SK-N-SH (cell line): Measurements from ENCODE around the gene NALCN. TPM values are rescaled to one million over a fixed set of nuclear protein-coding genes. Genes with fewer than 3 reads are reported as not detected.

Experiments
- CTCF ChIA-PET: fragments of 300-600, 350-600 bp; formaldehyde crosslinking; extraction: SDS; loops from one replicate; lab custom pipeline; 2021; lab: Yijun Ruan, JAX
- POLR2A ChIA-PET: fragments of 350-600 bp; sonication (Branson Sonifier 250); formaldehyde crosslinking; extraction: SDS; loops from one replicate; lab custom pipeline; 2020; ENCODE audit warnings: antibody characterized with exemption, inconsistent platforms; lab: Yijun Ruan, JAX
- DNase-seq: peaks from one replicate; pipeline ENCODE4 v3.0.0; 2012
- H2AFZ ChIP-seq: fragments of 200-600 bp; sonication (generic); 2 replicates; pipeline ENCODE4 v1.8.1; 2016; ENCODE audit warnings: antibody characterized with exemption, mild to moderate bottlenecking, low read depth
- H3F3A ChIP-seq: fragments of 200-600 bp; sonication (generic); replicated peaks from 2 replicates; pipeline ENCODE3; 2016; ENCODE audit warnings: antibody characterized with exemption, mild to moderate bottlenecking; ENCODE audit not compliant: insufficient read depth
- H3K27ac ChIP-seq, 2 experiments: fragments of 200-500 bp in 1 of 2; fragments of 200-600 bp in 1 of 2; sonication (Bioruptor generic) in 1 of 2; sonication (generic), shearing (Covaris generic) in 1 of 2; 2 replicates each; pipeline versions ENCODE4 v1.5.1 to v1.6.1; 2014 to 2016; ENCODE audit warnings: low read depth in 2 of 2, inconsistent platforms in 1 of 2, low read length in 1 of 2, mild to moderate bottlenecking in 1 of 2, mixed read lengths in 1 of 2
- H3K27me3 ChIP-seq: fragments of 200-600 bp; sonication (generic), shearing (Covaris generic); 2 replicates; pipeline ENCODE4 v1.6.1; 2016; ENCODE audit warnings: mixed run types; ENCODE audit not compliant: insufficient read depth
- H3K36me3 ChIP-seq, 2 experiments: fragments of 200-500 bp in 1 of 2; fragments of 200-600 bp in 1 of 2; sonication (Bioruptor generic) in 1 of 2; sonication (generic) in 1 of 2; replicated peaks in 1 of 2; 2 replicates each; pipeline versions ENCODE3 to v1.5.1; 2014 to 2016; ENCODE audit warnings: low read length in 1 of 2, mild to moderate bottlenecking in 1 of 2; ENCODE audit not compliant: insufficient read depth in 2 of 2, control insufficient read depth in 1 of 2
- H3K4me1 ChIP-seq, 2 experiments: fragments of 200-500 bp in 1 of 2; fragments of 200-600 bp in 1 of 2; sonication (Bioruptor generic) in 1 of 2; sonication (generic), shearing (Covaris generic) in 1 of 2; 2 replicates each; pipeline versions ENCODE4 v1.5.1 to v1.6.1; 2014 to 2016; ENCODE audit warnings: low read depth in 1 of 2, low read length in 1 of 2, mixed run types in 1 of 2; ENCODE audit not compliant: insufficient read depth in 2 of 2, control insufficient read depth in 1 of 2
- H3K4me2 ChIP-seq: fragments of 200-600 bp; sonication (generic), shearing (Covaris generic); 2 replicates; pipeline ENCODE4 v1.6.1; 2017; ENCODE audit warnings: mixed run types
- H3K4me3 ChIP-seq, 2 experiments: fragments of 200-500 bp in 1 of 2; fragments of 200-600 bp in 1 of 2; sonication (Bioruptor generic) in 1 of 2; sonication (generic), shearing (Covaris generic) in 1 of 2; 2 replicates each; pipeline versions ENCODE4 v1.5.1 to v1.8.1; 2014 to 2016; ENCODE audit warnings: low read depth in 2 of 2, inconsistent platforms in 1 of 2, low read length in 1 of 2, mild to moderate bottlenecking in 1 of 2, mixed read lengths in 1 of 2, moderate library complexity in 1 of 2
- H3K79me2 ChIP-seq: fragments of 200-600 bp; sonication (generic); 2 replicates; pipeline ENCODE4 v1.8.1; 2017; ENCODE audit warnings: mild to moderate bottlenecking; ENCODE audit not compliant: insufficient read depth
- H3K9ac ChIP-seq: fragments of 200-600 bp; sonication (generic); 2 replicates; pipeline ENCODE4 v1.6.1; 2017; ENCODE audit warnings: mixed run types
- H3K9me2 ChIP-seq: fragments of 200-600 bp; sonication (generic); 2 replicates; pipeline ENCODE4 v1.6.1; 2017; ENCODE audit warnings: mixed run types
- H3K9me3 ChIP-seq: fragments of 200-600 bp; sonication (generic); 2 replicates; pipeline ENCODE4 v1.6.1; 2017; ENCODE audit warnings: mixed run types, mild to moderate bottlenecking, moderate library complexity
- H4K20me1 ChIP-seq: fragments of 200-600 bp; sonication (generic); 2 replicates; pipeline ENCODE4 v1.6.1; 2017; ENCODE audit warnings: mild to moderate bottlenecking, mixed run types; ENCODE audit not compliant: insufficient read depth
- CHD2 ChIP-seq: fragments of 150-350 bp; IDR thresholded peaks from 2 replicates; pipeline ENCODE4 v1.6.1; 2018; ENCODE audit warnings: low read length; ENCODE audit not compliant: partially characterized antibody
- ELF1 ChIP-seq: IDR thresholded peaks from 2 replicates; pipeline ENCODE4 v1.4.0; 2012
- EP300 ChIP-seq, 2 experiments: IDR thresholded peaks; 2 replicates each; pipeline versions ENCODE4 v1.4.0 to v1.6.1; 2012; ENCODE audit warnings: borderline replicate concordance in 1 of 2, low read depth in 1 of 2, low read length in 1 of 2
- GABPA ChIP-seq: IDR thresholded peaks from 2 replicates; pipeline ENCODE4 v1.4.0; 2012; ENCODE audit warnings: low read depth, mild to moderate bottlenecking
- GATA2 ChIP-seq: sonication (generic); formaldehyde crosslinking; IDR thresholded peaks from 2 replicates; pipeline ENCODE4 v1.5.0; 2020; ENCODE audit warnings: mild to moderate bottlenecking, missing genetic modification reagents
- MAX ChIP-seq: IDR thresholded peaks from 2 replicates; pipeline ENCODE4 v1.4.0; 2012; ENCODE audit warnings: low read depth
- MEF2A ChIP-seq: IDR thresholded peaks from 2 replicates; pipeline ENCODE4 v1.4.0; 2012; ENCODE audit warnings: low read depth, borderline replicate concordance
- NRF1 ChIP-seq: IDR thresholded peaks from 2 replicates; pipeline ENCODE4 v1.6.1; 2012; ENCODE audit warnings: low read depth, mild to moderate bottlenecking, low read length
- PBX3 ChIP-seq: IDR thresholded peaks from 2 replicates; pipeline ENCODE4; 2012
- RAD21 ChIP-seq: IDR thresholded peaks from 2 replicates; pipeline ENCODE4 v1.6.1; 2012; ENCODE audit warnings: mild to moderate bottlenecking, low read length
- RCOR1 ChIP-seq: fragments of 150-350 bp; IDR thresholded peaks from 2 replicates; pipeline ENCODE4 v1.6.1; 2017; ENCODE audit warnings: antibody characterized with exemption, low read length
- RXRA ChIP-seq: IDR thresholded peaks from 2 replicates; pipeline ENCODE4 v1.4.0; 2012; ENCODE audit warnings: low read depth, mild to moderate bottlenecking, borderline replicate concordance
- SIN3A ChIP-seq: IDR thresholded peaks from 2 replicates; pipeline ENCODE4 v1.6.1; 2012; ENCODE audit warnings: low read depth, mild to moderate bottlenecking, low read length, moderate library complexity, borderline replicate concordance
- TAF1 ChIP-seq: IDR thresholded peaks from 2 replicates; pipeline ENCODE4 v1.6.1; 2012; ENCODE audit warnings: low read depth, mild to moderate bottlenecking, low read length, moderate library complexity, borderline replicate concordance
- ZBTB33 ChIP-seq: IDR thresholded peaks from 2 replicates; pipeline ENCODE4 v1.4.0; 2012; ENCODE audit warnings: low read depth, borderline replicate concordance
- WGBS: methylation state at CpG from one replicate; pipeline ENCODE4 v1.1.6; 2017; ENCODE audit warnings: low lambda C conversion rate; 5-methylcytosine and 5-hydroxymethylcytosine counted together
- polyA plus RNA-seq, 3 experiments: library from polyadenylated mRNA; depleted of rRNA; stranded (reverse); fragments of >200 nt; gene quantifications; 2 replicates each; pipeline ENCODE4 v1.2.3, GENCODE V29; 2012

The NALCN gene
- polyA plus RNA-seq, 1 of the 3 experiments (the other 2 are of a cell fraction) = 3.0 TPM

- 96% methylated on average over 4 of the region's 4 CpGs for WGBS
- H3F3A ChIP-seq = no peaks in the 10 kb centered on the region
- H3K4me1 ChIP-seq = no peaks in the 10 kb centered on the region
- no peaks in the 10 kb centered on the region for H4K20me1 ChIP-seq
- no peaks in the 10 kb centered on the region for H3K27me3 ChIP-seq
- H3K4me2 ChIP-seq = no peak overlapping the region
- no peaks in the 10 kb centered on the region for H3K9me3 ChIP-seq
- CTCF ChIA-PET = interaction anchor here (1.5 kb wide), 1 partner anchor 35 kb away, joined by 3 read pairs; no protein-coding TSS in a partner anchor
- no peaks in the 10 kb centered on the region for H3K36me3 ChIP-seq
- no peak overlapping the region for H3K4me3 ChIP-seq
- H3K9me2 ChIP-seq = no peaks in the 10 kb centered on the region
- POLR2A ChIA-PET = no interaction called here
- H3K79me2 ChIP-seq = no peaks in the 10 kb centered on the region
- TF ChIP-seq ELF1 (no peak), RCOR1 (no peak), MAX (no peak)
- H3K9ac ChIP-seq = no peak overlapping the region
- no peak overlapping the region for H3K27ac ChIP-seq
- no peak for DNase-seq
- no peak overlapping the region for H2AFZ ChIP-seq
These were observed 237.9 kb downstream of the NALCN start for GRCh38 chr13:101178406-101178805.

GRCh38 chr13:101170306-101170705 is 246.0 kb downstream of the NALCN start:
- H3K27me3 ChIP-seq = no peaks in the 10 kb centered on the region
- H3K9me2 ChIP-seq = no peaks in the 10 kb centered on the region
- no peak overlapping the region for H3K27ac ChIP-seq
- CTCF ChIA-PET = interaction anchor here (0.7 to 4.8 kb wide), 6 partner anchors 12 to 327 kb away, joined by 3 to 21 read pairs (median 6); no protein-coding TSS in a partner anchor
- no peak overlapping the region for H2AFZ ChIP-seq
- no peak overlapping the region for H3K4me3 ChIP-seq
- H3K79me2 ChIP-seq = no peaks in the 10 kb centered on the region
- POLR2A ChIA-PET = no interaction called here
- H3K36me3 ChIP-seq = no peaks in the 10 kb centered on the region
- H3K9me3 ChIP-seq = no peaks in the 10 kb centered on the region
- H3F3A ChIP-seq = no peaks in the 10 kb centered on the region
- TF ChIP-seq RXRA (no peak), PBX3 (no peak), NRF1 (no peak), RCOR1 (no peak)
- 85% methylated on average over 2 of the region's 2 CpGs for WGBS
- no peak for DNase-seq
- no peaks in the 10 kb centered on the region for H4K20me1 ChIP-seq
- no peaks in the 10 kb centered on the region; a peak in 1 of 4 replicates for H3K4me1 ChIP-seq
- H3K9ac ChIP-seq = no peak overlapping the region
- H3K4me2 ChIP-seq = no peak overlapping the region

- no peaks in the 10 kb centered on the region for H3K9me2 ChIP-seq
- H3K4me3 ChIP-seq = no peak overlapping the region
- WGBS = 75% methylated on average over 1 of the region's 1 CpG
- H3K36me3 ChIP-seq = no peaks in the 10 kb centered on the region
- no peak for DNase-seq
- H3K79me2 ChIP-seq = no peaks in the 10 kb centered on the region
- H4K20me1 ChIP-seq = no peaks in the 10 kb centered on the region
- no peak overlapping the region for H3K9ac ChIP-seq
- POLR2A ChIA-PET = no interaction called here
- peaks cover under 1 to 3% of the 10 kb centered on the region in 2 experiments; a peak in 1 of 4 replicates for H3K4me1 ChIP-seq
- H3F3A ChIP-seq = no peaks in the 10 kb centered on the region
- no peaks in the 10 kb centered on the region for H3K27me3 ChIP-seq
- no peak overlapping the region for H3K4me2 ChIP-seq
- CTCF ChIA-PET = interaction anchor here (1.3 to 1.8 kb wide), 2 partner anchors 12 to 13 kb away, joined by 8 to 9 read pairs; no protein-coding TSS in a partner anchor
- TF ChIP-seq ZBTB33 = no peak
- no peak for TF ChIP-seq CHD2
- no peak for TF ChIP-seq RAD21
- no peak for TF ChIP-seq GABPA
- no peak for TF ChIP-seq SIN3A
- no peak for TF ChIP-seq EP300 (IDR thresholded peaks at IDR 0.05; ENCODE audit: borderline replicate concordance in 1 of 2, low read depth in 1 of 2, low read length in 1 of 2)
- TF ChIP-seq GATA2 (CRISPR knock-in tag) = no peak
- TF ChIP-seq NRF1 = no peak
- TF ChIP-seq MEF2A = no peak
- TF ChIP-seq TAF1 = no peak
- H3K9me3 ChIP-seq = no peaks in the 10 kb centered on the region
- H3K27ac ChIP-seq = no peak overlapping the region
- H2AFZ ChIP-seq = no peak overlapping the region
These were observed 259.0 kb downstream of the NALCN start for GRCh38 chr13:101157261-101157660.
